ENCODE results near the gene CTTN. TPM values are rescaled to one million over a fixed set of nuclear protein-coding genes. Genes with fewer than 3 reads are reported as not detected.

The CTTN gene
- total and polyA plus RNA-seq, 12 donors, result 68.5 to 173 (median 146) TPM

DNA sequence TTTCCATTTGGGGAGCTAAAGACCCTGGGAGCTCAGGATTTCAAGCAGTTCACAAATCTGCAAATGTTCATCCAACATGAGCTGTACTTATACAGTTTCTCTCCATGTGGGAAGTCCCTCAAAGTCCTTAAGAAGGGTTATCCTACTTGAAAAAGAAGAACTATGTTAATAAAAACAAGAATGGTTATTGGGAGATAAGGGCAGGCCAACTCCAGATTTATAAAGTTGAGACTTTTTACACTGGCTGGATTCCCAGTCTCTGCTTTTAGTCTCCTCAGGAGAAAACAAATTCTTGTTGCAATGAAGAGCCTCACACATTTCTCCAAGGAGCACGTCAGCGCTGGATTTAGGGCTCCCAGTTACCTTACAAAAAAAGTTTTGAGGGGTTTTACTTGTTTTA is 34.2 kb upstream of the CTTN start:
- Histone ChIP-seq H3K27me3 (no peaks in the 10 kb centered on the region), H3K36me3 (peaks cover 0 to 99% (median 25%) of the 10 kb centered on the region in 9 donors), H3K9me3 (no peaks in the 10 kb centered on the region), H3K4me3 (no peak overlapping the region), H3K4me1 (peaks cover 0 to 16% (median 0%) of the 10 kb centered on the region in 9 donors), H3K27ac (peak overlapping the region in 1 of 10 donors; percentile 7)
- DNase-seq (no peak), ATAC-seq (peak in 3 of 8 donors; percentile 8 to 69 (median 46))
- 63 to 71% methylated on average over 2 of the region's 2 CpGs for WGBS, 2 donors
- intact Hi-C loops (cut with DNase I), result no loop called here
- TF ChIP-seq, protein P1, sequence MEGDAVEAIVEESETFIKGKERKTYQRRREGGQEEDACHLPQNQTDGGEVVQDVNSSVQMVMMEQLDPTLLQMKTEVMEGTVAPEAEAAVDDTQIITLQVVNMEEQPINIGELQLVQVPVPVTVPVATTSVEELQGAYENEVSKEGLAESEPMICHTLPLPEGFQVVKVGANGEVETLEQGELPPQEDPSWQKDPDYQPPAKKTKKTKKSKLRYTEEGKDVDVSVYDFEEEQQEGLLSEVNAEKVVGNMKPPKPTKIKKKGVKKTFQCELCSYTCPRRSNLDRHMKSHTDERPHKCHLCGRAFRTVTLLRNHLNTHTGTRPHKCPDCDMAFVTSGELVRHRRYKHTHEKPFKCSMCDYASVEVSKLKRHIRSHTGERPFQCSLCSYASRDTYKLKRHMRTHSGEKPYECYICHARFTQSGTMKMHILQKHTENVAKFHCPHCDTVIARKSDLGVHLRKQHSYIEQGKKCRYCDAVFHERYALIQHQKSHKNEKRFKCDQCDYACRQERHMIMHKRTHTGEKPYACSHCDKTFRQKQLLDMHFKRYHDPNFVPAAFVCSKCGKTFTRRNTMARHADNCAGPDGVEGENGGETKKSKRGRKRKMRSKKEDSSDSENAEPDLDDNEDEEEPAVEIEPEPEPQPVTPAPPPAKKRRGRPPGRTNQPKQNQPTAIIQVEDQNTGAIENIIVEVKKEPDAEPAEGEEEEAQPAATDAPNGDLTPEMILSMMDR (IDR thresholded peaks at IDR 0.05), result no peak

DNA sequence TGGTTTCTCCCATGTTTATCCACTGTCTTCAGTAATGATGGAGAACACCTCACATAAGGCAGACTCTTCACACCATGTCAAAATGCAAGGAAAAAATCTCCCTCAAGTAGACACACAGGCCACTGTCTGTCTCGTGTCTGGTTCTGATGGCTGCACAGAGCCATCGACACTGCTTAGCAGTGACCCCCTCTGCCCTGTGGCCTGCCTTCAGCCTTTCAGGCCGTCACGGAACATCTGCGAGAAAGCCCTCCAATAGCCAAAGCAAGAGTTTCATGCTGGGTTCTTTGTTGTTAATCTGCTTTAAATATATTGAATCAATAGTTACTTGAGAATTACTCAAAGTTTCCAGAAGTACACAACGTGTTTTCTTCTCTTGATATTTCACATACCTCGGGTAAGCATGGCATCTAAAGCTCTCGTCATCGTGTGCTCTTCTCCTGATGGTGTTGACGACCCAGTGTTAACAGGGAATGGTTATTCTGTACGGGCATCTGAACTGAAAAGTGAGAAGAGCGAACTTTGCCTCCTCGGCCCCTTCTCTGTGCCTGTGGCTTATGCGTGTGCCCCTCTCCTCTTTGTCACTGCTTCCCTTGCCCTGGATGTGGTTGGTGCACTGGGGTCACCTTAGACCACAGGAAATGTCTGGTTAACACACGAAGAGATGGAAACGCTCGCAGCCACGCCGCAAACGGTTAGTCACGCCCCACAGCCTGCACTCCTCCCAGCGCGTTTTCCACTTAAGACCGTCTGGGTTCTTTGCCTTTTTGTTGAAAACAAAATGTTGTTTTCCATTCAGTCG is 33.4 kb upstream of the CTTN start:
- no peak overlapping the region for H3K27ac ChIP-seq

DNA sequence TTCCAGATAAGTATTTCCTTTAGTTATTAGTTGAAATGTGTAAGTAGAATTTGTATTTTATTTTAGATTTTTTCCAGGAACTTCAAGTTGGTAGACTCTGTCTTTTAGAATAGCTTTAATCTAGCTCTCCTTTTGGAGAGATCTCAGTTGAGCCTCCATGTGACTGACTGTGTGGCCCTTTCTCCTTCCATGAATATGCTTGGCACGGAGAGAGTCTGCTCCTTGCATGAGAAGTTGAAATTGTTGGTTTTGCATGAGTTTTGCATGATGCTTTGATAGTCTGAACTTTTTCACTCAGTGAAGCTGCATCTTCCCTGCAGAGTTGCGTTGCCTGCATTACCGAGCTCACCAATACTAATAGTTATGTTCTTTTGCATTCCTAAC is 32.8 kb upstream of the CTTN start:
- TF ChIP-seq, protein P1 (IDR thresholded peaks at IDR 0.05), result no peak
- H3K36me3 ChIP-seq, result peaks cover 0 to 87% (median 23%) of the 10 kb centered on the region in 9 donors
- H3K9me3 ChIP-seq, result no peaks in the 10 kb centered on the region
- H3K27ac ChIP-seq, result no peak overlapping the region
- peaks cover 0 to 11% (median 0%) of the 10 kb centered on the region in 9 donors for H3K4me1 ChIP-seq
- no peak for DNase-seq
- WGBS, 2 donors, result 93 to 97% methylated on average over 3 of the region's 3 CpGs
- ATAC-seq, result no peak
- intact Hi-C loops (cut with DNase I), result no loop called here
- no peaks in the 10 kb centered on the region for H3K27me3 ChIP-seq
- no peak overlapping the region for H3K4me3 ChIP-seq

More for the DNA sequence above, 33.4 kb upstream of the CTTN start:
- intact Hi-C loops (cut with DNase I), result no loop called here
- H3K4me3 ChIP-seq, result no peak overlapping the region
- 81 to 85% methylated on average over 25 of the region's 25 CpGs for WGBS, 2 donors
- TF ChIP-seq, protein P1 (IDR thresholded peaks at IDR 0.05), result no peak
- no peaks in the 10 kb centered on the region for H3K9me3 ChIP-seq
- DNase-seq, result no peak
- peaks cover 0 to 11% (median 0%) of the 10 kb centered on the region in 9 donors for H3K4me1 ChIP-seq
- no peaks in the 10 kb centered on the region for H3K27me3 ChIP-seq
- peaks cover 0 to 93% (median 23%) of the 10 kb centered on the region in 9 donors for H3K36me3 ChIP-seq
- ATAC-seq, result no peak

DNA sequence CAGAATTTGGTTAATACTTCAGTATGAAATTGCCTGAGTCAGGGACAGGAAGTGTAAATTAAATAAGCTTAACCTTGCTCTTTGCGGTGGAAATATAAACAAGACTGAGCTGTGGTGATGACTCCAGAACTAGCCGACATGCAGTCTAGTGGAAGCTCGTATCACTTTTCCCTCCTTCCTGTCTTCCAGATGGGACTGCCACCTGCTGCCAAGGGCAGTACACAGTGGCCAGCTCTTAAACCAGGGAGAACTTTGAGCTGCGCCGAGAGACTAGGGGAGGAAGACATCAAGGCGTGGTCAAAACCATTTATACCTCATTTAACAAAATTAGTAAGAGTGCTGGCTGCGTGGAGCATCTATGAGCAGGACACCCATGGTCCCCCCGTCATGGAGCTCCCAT is 31.3 kb upstream of the CTTN start:
- no peak for ATAC-seq

More for the DNA sequence above, 31.3 kb upstream of the CTTN start:
- H3K36me3 ChIP-seq, result peaks cover 0 to 75% (median 22%) of the 10 kb centered on the region in 9 donors
- H3K9me3 ChIP-seq, result no peaks in the 10 kb centered on the region
- no peak for DNase-seq
- 85 to 86% methylated on average over 8 of the region's 8 CpGs for WGBS, 2 donors
- H3K4me3 ChIP-seq, result no peak overlapping the region
- no peaks in the 10 kb centered on the region for H3K27me3 ChIP-seq
- intact Hi-C loops (cut with DNase I), result no loop called here
- no peak overlapping the region for H3K27ac ChIP-seq
- TF ChIP-seq, protein P1 (IDR thresholded peaks at IDR 0.05), result no peak
- H3K4me1 ChIP-seq, result peaks cover 0 to 11% (median 0%) of the 10 kb centered on the region in 9 donors
